ENCODE measurements around the gene CCDC85C.
A peak's percentile ranks its signal among the peaks of the same experiment; 100 is the strongest.

CCDC85C gene

GRCh38 chr14:99603471-99604277, at the start of gene CCDC85C:
TSS of gene CCDC85C (minus strand) at chr14:99604207. CDS start at chr14:99603959, 248 bp downstream.
- DNase-seq (ENCODE audit: low read depth), result peak; percentile 39

DNA sequence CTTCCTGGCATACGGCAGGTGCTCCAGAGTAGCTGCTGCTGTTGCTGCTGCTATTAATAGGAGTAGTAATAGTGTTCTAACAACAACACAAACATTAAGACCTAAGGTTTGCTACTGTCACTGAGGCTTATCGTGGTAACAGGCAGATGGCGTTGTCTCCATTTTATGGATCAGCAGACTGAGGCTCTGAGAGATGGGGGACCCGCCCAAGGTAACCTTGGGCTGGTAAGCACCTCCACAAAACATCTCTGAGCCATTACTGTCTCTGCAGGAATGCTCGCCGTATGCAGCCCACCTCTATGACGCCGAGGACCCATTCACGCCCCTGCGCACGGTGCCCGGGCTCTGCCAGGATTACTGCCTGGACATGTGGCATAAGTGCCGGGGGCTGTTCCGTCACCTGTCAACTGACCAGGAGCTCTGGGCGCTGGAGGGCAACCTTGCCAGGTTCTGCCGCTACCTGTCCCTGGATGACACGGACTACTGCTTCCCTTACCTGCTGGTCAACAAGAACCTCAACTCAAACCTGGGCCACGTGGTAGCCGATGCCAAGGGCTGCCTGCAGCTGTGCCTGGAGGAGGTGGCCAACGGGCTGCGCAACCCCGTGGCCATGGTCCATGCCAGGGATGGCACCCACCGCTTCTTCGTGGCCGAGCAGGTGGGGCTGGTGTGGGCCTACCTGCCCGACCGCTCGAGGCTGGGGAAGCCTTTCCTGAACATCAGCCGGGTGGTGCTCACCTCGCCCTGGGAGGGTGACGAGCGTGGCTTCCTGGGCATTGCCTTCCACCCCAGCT, 48.1 kb upstream of the CCDC85C start:
- no peak for DNase-seq (ENCODE audit: low read depth)

- DNase-seq (ENCODE audit: low read depth), result no peak
These were observed 46.2 kb upstream of the CCDC85C start for GRCh38 chr14:99650189-99650588.

- no peak for DNase-seq (ENCODE audit: low read depth)
These were observed 45.6 kb upstream of the CCDC85C start for GRCh38 chr14:99649643-99650042.

GRCh38 chr14:99649219-99649618, 45.2 kb upstream of the CCDC85C start:
- peak; percentile 76 for DNase-seq (ENCODE audit: low read depth)

DNA sequence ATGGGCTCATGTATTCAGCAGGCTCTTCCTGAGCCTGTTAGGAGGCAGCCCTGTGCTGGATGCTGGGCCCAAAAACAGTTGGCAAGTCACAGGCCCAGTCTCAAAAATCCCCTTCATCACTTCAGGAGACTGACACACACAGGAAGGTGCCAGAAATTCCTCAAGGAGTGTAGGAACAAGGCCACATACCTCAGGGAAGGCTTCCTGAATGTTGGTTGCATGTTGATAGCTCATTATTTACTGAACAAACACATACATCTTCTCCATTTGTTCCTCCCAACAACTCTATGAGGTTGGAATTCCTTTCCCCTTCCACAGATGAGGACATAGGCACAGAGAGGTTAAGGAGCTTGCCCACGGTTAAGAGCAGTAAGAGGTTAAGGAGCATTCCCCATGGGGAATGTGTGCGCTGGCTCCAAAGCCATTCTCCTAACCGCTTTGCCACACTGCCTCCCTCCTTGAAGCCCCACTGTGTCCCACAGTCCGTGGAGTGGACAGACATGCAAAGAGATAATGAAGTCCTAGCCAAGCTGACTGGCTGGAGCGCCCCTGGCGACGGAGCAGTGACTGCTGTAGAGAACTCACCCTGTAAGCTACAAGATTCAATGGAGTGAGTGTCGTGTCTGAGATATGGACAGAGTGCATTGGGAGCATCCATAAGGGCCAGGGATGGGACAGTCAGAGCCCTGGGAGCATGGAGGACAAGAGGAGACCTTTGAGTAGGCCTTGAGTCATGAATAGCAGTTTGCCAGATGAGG, 44.2 kb upstream of the CCDC85C start:
- DNase-seq (ENCODE audit: low read depth), result no peak

DNA sequence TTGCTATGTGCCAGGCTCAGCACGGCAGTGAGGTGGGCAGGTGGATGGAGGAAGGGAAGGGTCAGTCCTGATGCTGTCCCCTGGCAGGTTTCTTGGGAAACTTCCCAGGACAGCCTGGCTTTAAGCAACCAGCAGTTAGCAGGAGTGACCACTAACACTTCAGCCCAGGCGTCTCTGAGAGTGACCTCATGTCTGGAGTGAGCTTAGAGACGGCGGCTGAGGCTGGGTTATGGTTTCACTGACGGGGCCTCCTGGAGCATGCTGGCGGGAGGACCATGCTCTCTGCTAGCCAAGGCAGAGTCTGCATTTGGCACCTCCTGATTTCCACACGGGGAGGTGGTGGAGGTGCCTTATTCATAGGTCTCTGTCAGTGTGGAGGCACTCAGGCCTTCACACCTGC, 43.4 kb upstream of the CCDC85C start:
- DNase-seq (ENCODE audit: low read depth), result peak; percentile 47

DNA sequence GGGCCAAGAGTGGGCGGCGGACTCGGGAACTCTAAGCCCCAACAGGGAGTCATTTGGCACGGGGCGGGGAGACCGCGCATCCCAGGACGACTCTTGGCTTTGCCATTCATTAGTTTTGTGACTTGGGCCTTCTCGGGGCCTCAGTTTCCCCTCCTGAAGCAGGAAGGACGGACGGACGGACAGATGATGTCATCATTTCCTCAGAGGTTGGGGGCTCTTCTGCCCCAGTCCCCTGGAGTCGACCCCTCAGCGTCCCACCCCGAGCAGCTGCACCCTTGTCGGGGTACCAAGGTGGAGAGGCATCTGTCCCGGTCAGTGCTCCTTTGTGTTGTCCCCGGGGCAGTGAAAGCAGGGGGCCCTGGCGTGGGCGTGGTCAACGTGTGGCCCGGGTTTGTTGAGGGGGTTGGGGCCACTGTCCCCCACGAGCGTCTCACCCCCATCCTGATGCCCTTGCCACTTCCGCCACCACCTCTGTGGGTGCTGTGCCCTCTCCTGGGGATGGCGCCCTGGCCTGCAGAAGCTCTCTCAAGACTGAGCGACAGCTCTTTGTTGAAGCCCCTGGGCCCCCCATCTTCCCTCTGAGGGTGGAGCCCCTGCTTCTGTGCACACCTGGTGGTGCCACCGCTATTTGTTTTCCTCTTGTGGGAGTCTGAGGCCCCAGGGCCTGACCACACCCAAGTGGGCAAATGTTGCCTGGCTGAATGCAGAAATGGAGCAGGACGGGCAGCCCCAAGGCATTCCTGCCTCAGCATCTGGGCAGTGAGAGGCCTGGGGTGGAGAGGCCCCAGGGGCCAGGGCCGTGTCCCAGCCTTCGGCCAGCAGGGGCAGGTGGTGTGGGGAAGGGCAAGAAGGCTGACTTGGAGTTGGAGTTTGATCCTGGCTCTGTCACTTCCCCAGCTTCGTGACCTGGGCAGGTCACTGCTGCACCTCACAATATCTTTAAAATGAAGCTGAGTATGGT, 41.8 kb upstream of the CCDC85C start:
- DNase-seq (ENCODE audit: low read depth), result no peak

DNA sequence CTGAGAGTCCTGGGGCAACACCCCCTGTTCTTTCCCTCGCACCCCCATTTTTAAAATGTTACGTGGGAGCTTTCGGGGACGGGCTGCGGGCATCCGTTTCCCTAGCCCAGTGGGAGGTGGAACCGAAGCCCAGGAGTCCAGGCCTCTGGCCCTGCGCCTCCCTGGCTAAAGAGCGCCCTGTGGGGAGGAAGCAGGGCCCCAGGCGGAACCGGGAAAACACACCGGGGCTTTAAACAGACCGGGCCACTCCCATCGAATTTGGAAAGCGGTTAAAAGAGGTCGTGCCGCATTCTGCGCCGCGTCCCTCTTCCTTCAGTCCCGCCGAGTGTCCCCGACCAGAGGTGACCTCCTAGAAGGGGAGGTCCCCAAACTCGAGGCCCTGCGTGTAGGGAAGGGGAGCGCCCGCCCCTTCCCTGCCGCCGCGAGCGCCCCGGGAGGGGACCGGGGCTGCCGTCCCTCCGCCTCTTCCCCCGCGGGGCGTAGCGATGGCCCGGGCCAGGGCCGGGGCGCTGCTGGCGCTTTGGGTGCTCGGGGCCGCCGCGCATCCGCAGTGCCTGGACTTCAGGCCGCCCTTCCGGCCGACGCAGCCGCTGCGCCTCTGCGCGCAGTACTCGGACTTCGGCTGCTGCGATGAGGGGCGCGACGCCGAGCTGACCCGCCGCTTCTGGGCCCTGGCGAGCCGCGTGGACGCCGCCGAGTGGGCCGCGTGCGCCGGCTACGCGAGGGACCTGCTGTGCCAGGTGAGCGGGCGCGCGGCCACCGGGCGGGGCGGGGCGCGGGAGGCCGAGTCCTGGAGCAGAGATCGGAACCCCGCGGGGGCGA, 40.9 kb upstream of the CCDC85C start, which contains the start of gene HHIPL1:
Gene HHIPL1, plus strand, starts transcription at position 407 of the 822 bp plus-strand sequence. Its CDS starts 79 bp downstream, at position 486.
- peak; percentile 43 for DNase-seq (ENCODE audit: low read depth)

- no peak for DNase-seq (ENCODE audit: low read depth)
These were observed 40.1 kb upstream of the CCDC85C start for GRCh38 chr14:99644035-99644587.

DNA sequence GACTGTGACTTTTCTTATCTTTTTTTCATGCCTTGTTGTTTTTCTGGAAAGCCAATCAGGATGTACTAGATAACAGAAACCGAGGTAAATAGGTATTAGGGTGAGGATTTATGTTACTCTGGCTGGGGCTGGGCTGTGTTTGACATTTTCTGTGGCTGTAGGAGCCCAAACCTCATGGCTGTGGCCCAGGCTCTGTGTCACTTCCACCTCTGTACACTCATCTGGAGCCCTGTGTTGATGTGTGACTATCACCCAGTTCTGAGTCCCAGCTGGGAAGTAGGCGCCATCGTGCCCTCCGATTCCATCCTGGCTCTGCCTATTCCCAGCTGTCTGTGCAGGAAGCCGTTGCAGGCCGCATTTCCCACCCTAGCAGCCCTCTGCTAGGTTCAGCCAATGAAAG, 39.3 kb upstream of the CCDC85C start:
- DNase-seq (ENCODE audit: low read depth), result no peak

DNA sequence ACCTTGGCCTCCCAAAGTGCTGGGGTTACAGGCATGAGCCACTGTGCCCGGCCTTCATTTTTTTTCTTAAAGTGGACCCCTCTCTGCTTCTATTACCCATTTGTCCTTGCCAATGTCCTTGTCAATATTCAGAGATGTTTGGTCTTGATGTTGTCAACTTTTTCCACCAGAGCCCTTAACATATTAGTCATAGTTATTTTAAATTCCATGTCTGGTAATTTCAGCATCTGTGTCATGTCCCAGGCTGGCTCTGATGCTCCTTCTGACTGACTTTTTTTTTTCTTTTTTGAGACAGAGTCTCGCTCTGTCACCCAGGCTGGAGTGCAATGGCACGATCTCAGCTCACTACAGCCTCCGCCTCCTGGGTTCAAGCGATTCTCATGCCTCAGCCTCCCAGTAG, 38.8 kb upstream of the CCDC85C start:
- peak; percentile 32 for DNase-seq (ENCODE audit: low read depth)

GRCh38 chr14:99637624-99638023, 33.6 kb upstream of the CCDC85C start:
- no peak for DNase-seq (ENCODE audit: low read depth)

GRCh38 chr14:99636487-99636886, 32.5 kb upstream of the CCDC85C start:
- no peak for DNase-seq (ENCODE audit: low read depth)

DNA sequence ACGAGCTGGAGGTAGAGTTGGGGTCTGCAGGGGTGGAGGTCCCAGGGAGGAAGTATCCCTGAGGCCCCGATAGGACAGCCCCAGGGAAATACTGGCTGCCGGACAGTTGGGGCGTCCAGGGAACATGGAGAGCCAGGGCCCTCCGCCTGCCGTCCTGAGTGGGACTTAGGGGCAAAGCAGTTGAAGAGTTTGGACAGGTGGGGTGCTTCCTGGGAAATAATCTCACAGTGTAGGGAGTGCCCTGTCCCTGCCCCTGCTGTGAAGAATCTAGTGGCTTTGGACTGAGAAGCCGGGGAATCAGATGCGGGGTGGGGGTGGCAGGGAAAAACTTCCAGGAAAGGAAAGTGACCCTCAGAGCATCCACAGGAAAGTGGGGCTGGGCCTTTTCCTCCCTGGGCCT, 31.1 kb upstream of the CCDC85C start:
- DNase-seq (ENCODE audit: low read depth), result no peak

GRCh38 chr14:99634443-99634842, 30.4 kb upstream of the CCDC85C start:
- DNase-seq (ENCODE audit: low read depth), result no peak

- DNase-seq (ENCODE audit: low read depth), result no peak
These were observed 29.9 kb upstream of the CCDC85C start for GRCh38 chr14:99633918-99634317.

DNA sequence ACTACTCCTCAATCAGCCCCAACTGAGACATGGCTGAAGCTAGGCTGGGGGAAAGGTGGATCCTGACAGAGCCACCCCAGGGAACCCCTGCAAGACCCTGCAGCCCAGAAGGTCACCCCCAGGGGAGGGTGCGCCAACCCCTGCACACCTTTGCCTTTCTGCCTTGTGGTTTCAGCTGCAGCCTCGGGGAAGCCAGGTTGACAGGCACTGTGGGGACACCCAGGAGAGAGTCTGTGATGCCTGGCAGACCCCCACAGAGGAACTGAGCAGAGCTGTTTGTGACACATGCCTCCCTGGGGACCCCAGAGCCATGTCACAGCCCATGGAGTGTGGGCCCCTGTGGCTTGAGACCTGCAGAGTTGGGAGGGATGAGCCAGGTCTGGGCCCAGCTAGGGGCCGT, 29.1 kb upstream of the CCDC85C start:
- no peak for DNase-seq (ENCODE audit: low read depth)

DNA sequence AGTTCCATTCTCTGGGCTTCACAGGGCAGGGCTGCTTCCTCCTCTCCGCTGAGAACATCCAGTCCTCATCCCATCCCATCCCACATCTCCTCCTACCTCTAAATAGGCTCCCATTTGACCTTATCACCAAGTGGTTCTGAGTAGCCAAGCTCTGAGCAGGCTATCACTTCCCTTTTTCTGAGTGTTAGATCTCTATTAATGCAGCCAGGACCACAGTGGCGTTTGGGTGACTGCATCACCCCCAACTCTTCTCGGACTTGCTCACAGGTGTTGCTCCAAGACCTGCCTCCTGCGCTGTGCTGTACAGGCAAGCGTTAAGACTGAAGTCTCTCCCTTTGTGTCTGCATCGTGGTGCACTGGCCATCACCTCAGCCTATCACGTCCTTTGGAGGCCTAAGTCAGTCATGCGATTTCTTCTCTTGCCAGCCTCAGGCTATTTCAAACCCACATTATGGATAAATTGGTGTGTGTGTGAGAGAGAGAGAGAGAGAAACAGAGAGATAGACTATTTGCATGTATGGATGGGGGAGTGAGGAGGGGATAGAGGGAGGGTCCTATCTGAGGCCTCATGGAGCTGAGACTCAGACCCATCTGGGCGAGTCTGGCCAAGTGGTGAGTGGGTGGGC, 28.5 kb upstream of the CCDC85C start:
- no peak for DNase-seq (ENCODE audit: low read depth)

DNA sequence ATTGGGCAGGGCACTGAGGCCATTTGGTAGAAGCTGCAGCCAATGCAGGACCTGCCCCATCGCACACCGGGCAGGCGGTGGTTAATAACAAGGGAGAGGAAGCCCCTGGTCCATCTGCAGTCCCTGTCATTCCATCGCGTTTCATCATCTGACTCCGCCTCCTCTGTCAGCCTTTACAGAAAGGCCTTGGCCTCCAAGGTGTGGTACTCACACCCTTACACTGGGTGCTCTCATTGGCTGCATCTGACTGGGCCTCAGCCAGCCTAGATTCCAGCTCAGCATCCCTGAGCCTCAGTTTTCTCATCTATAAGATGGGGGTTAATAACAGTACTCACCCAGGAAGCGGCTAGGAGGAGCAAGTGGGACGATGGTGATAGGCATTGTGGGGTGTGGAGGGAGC, 26.2 kb upstream of the CCDC85C start:
- DNase-seq (ENCODE audit: low read depth), result no peak

Data from iris pigment epithelial cell (primary cell).